ENCODE measurements around the gene SUSD3. TPM values are rescaled to one million over a fixed set of nuclear protein-coding genes. Genes with fewer than 3 reads are reported as not detected.
A peak's percentile ranks its signal among the peaks of the same experiment; 100 is the strongest.

SUSD3 gene
- total and polyA plus RNA-seq, 10 of the 15 experiments (the other 5 are each of a cell fraction or from before 2014, with no cell fraction given): 2.5 to 92.0 (median 31.1) TPM

- no peak for TF ChIP-seq SKIL (IDR thresholded peaks at IDR 0.05; ENCODE audit: low read depth, poor library complexity, severe bottlenecking)
- no peak for TF ChIP-seq IKZF2 (IDR thresholded peaks at IDR 0.05)
- TF ChIP-seq ASH2L (IDR thresholded peaks at IDR 0.05; ENCODE audit: borderline replicate concordance, low read depth): no peak
- no peak for TF ChIP-seq FOXK2 (IDR thresholded peaks at IDR 0.05)
- peak; percentile 66; the same call in 1 of the 2 replicates for TF ChIP-seq YY1 (IDR thresholded peaks at IDR 0.05; ENCODE audit: low read depth, low read length)
- peak; percentile 97 for TF ChIP-seq LARP7 (IDR thresholded peaks at IDR 0.05)
- no peak for TF ChIP-seq ZNF384 (IDR thresholded peaks at IDR 0.05; ENCODE audit: borderline replicate concordance, low read depth, low read length)
- TF ChIP-seq POLR2AphosphoS5 (IDR thresholded peaks at IDR 0.05; ENCODE audit: low read length): no peak
- no peak for TF ChIP-seq JUND (IDR thresholded peaks at IDR 0.05; ENCODE audit: low read depth, low read length)
- TF ChIP-seq NKRF (conservative IDR thresholded peaks at IDR 0.05): peak; percentile 88
- TF ChIP-seq MTA3 (IDR thresholded peaks at IDR 0.05; ENCODE audit: borderline replicate concordance, low read length): no peak
- TF ChIP-seq E2F8 (IDR thresholded peaks at IDR 0.05; ENCODE audit: low read depth, partially characterized antibody): no peak
- no peak for TF ChIP-seq NFIC (IDR thresholded peaks at IDR 0.05; ENCODE audit: low read depth, low read length)
- TF ChIP-seq PKNOX1 (IDR thresholded peaks at IDR 0.05): no peak
- TF ChIP-seq CHD1 (IDR thresholded peaks at IDR 0.05; ENCODE audit: low read depth, low read length): no peak
- TF ChIP-seq HSF1 (IDR thresholded peaks at IDR 0.05; ENCODE audit: low read depth, low read length): no peak
- TF ChIP-seq CHD2 (IDR thresholded peaks at IDR 0.05; ENCODE audit: borderline replicate concordance, low read depth, low read length): no peak
- TF ChIP-seq RUNX3 (IDR thresholded peaks at IDR 0.05; ENCODE audit: low read length): no peak
- no peak for TF ChIP-seq MTA2 (IDR thresholded peaks at IDR 0.05; ENCODE audit: low read depth)
- TF ChIP-seq IRF4 (IDR thresholded peaks at IDR 0.05; ENCODE audit: low read depth, low read length): no peak
- TF ChIP-seq PML (IDR thresholded peaks at IDR 0.05; ENCODE audit: low read length): no peak
- no peak for TF ChIP-seq ZZZ3 (IDR thresholded peaks at IDR 0.05; ENCODE audit: control insufficient read depth, insufficient read length, low read depth)
- no peak for TF ChIP-seq SREBF2 (IDR thresholded peaks at IDR 0.05; ENCODE audit: low read length)
Observed at GRCh38 chr9:93096131-93096802, 37.8 kb downstream of the SUSD3 start, which contains the start of gene CARD19 (continued).
